K562 (cell line): ENCODE measurements around the gene MRNIP. TPM values are rescaled to one million over a fixed set of nuclear protein-coding genes. Genes with fewer than 3 reads are reported as not detected.

Experiments
- E2F6 ChIP-seq, 2 experiments: IDR thresholded peaks; 2 replicates each; pipeline ENCODE4 v1.6.1; 2011; ENCODE audit warnings: borderline replicate concordance in 1 of 2, control low read depth in 1 of 2, low read depth in 1 of 2, low read length in 1 of 2, mild to moderate bottlenecking in 1 of 2, mixed read lengths in 1 of 2, moderate library complexity in 1 of 2; ENCODE audit not compliant: insufficient read depth in 1 of 2, insufficient read length in 1 of 2, poor library complexity in 1 of 2, severe bottlenecking in 1 of 2; ENCODE audit errors: extremely low read depth in 1 of 2
- HDAC1 ChIP-seq, 2 experiments: fragments of 450-650 bp; IDR thresholded peaks; 2 replicates each; pipeline ENCODE4 v1.6.1; 2016 to 2017; ENCODE audit warnings: inconsistent platforms in 1 of 2, mild to moderate bottlenecking in 1 of 2, moderate library complexity in 1 of 2
- HDAC6 ChIP-seq: IDR thresholded peaks from 2 replicates; pipeline ENCODE4 v1.6.1; 2012; ENCODE audit warnings: low read depth, mild to moderate bottlenecking, control low read depth, inconsistent platforms, low read length, moderate library complexity
- MITF ChIP-seq: IDR thresholded peaks from 2 replicates; pipeline ENCODE4 v1.6.1; 2014; ENCODE audit warnings: antibody characterized with exemption
- ZBTB11 ChIP-seq, 3 experiments: fragments of 200-800 bp in 1 of 3; fragments of 250-450 bp in 1 of 3; fragments of 450-650 bp in 1 of 3; sonication (Bioruptor Pico) in 1 of 3; sonication (Bioruptor generic) in 1 of 3; formaldehyde crosslinking in 1 of 3; IDR thresholded peaks; 2 replicates each; pipeline versions ENCODE4 v1.6.1 to v1.8.0; 2016 to 2022; ENCODE audit warnings: mild to moderate bottlenecking in 2 of 3, missing genetic modification characterization in 2 of 3, missing compliant biosample characterization in 1 of 3, moderate library complexity in 1 of 3
- polyA plus RNA-seq, 8 experiments: library from polyadenylated mRNA; depleted of rRNA in 4 of 8; stranded (reverse) in 5 of 8; unstranded in 3 of 8; fragments of >200 nt; fragmentation: Nextera tagmentation in 2 of 8; fragmentation: Illumina TruSeq in 1 of 8; extraction: Ambion mirVana in 2 of 8; extraction: Trizol in 1 of 8; gene quantifications; 2 replicates each; pipeline versions ENCODE4 v1.2.1 to v1.2.3, GENCODE V29; 2011 to 2014; ENCODE audit warnings: inconsistent platforms in 1 of 8, missing spikeins in 1 of 8
- total RNA-seq, 7 experiments: library from RNA; depleted of rRNA in 6 of 7; stranded (reverse); fragments of >200 nt in 6 of 7; fragmentation: Illumina TruSeq in 2 of 7; extraction: Trizol in 2 of 7; gene quantifications; 2 replicates each; pipeline versions ENCODE4 v1.2.1 to v1.2.3, GENCODE V29; 2011 to 2021; ENCODE audit warnings: low replicate concordance in 1 of 7

MRNIP gene
- total and polyA plus RNA-seq, 9 of the 15 experiments (the other 6 are each of a cell fraction or from before 2014, with no cell fraction given), result 3.6 to 39.0 (median 16.8) TPM

GRCh38 chr5:179882338-179882737 is 23.7 kb upstream of the MRNIP start (continued):
- TF ChIP-seq ZBTB11 (CRISPR knock-in tag; IDR thresholded peaks at IDR 0.05), result no peak
- TF ChIP-seq E2F6 (IDR thresholded peaks at IDR 0.05; ENCODE audit: borderline replicate concordance in 1 of 2, extremely low read depth in 1 of 2, insufficient read depth in 1 of 2, insufficient read length in 1 of 2, low read depth in 1 of 2, low read length in 1 of 2, poor library complexity in 1 of 2, severe bottlenecking in 1 of 2), result no peak
- no peak for TF ChIP-seq HDAC6
- no peak for TF ChIP-seq HDAC1 (IDR thresholded peaks at IDR 0.05)
- TF ChIP-seq MITF, result no peak
